ENCODE data around the gene DTD1. TPM values are rescaled to one million over a fixed set of nuclear protein-coding genes. Genes with fewer than 3 reads are reported as not detected.

DTD1 gene
- total RNA-seq, 1 donor from 2014 or later = 19.9 TPM

- H3K27me3 ChIP-seq = no peaks in the 10 kb centered on the region
- no peaks in the 10 kb centered on the region for H3K9me3 ChIP-seq
- H3K27ac ChIP-seq = no peak overlapping the region
- ATAC-seq (no peak), DNase-seq (no peak)
- H3K4me1 ChIP-seq = no peaks in the 10 kb centered on the region
- intact Hi-C loops (cut with DNase I) = no loop called here
- no peak overlapping the region for H3K4me3 ChIP-seq
- TF ChIP-seq CTCF (IDR thresholded peaks at IDR 0.05) = no peak
- H3K36me3 ChIP-seq = no peaks in the 10 kb centered on the region
These were observed 83.4 kb downstream of the DTD1 start for GRCh38 chr20:18671203-18671710.

- Histone ChIP-seq H3K36me3 (no peaks in the 10 kb centered on the region), H3K27ac (no peak overlapping the region), H3K9me3 (no peaks in the 10 kb centered on the region), H3K27me3 (no peaks in the 10 kb centered on the region), H3K4me1 (no peaks in the 10 kb centered on the region), H3K4me3 (no peak overlapping the region)
- ATAC-seq = no peak
- intact Hi-C loops (cut with DNase I) = no loop called here
- TF ChIP-seq CTCF (IDR thresholded peaks at IDR 0.05) = no peak
- DNase-seq = no peak
These were observed 85.0 kb downstream of the DTD1 start for GRCh38 chr20:18672834-18673233.

GRCh38 chr20:18676396-18676795 lies 88.5 kb downstream of the DTD1 start:
- no peaks in the 10 kb centered on the region for H3K4me1 ChIP-seq
- no peak overlapping the region for H3K27ac ChIP-seq
- ATAC-seq (no peak), DNase-seq (no peak)
- H3K36me3 ChIP-seq = no peaks in the 10 kb centered on the region
- intact Hi-C loops (cut with DNase I) = no loop called here
- no peaks in the 10 kb centered on the region for H3K9me3 ChIP-seq
- no peak overlapping the region for H3K4me3 ChIP-seq
- H3K27me3 ChIP-seq = no peaks in the 10 kb centered on the region
- no peak for TF ChIP-seq CTCF (IDR thresholded peaks at IDR 0.05)

- TF ChIP-seq CTCF (IDR thresholded peaks at IDR 0.05) = no peak
- no peaks in the 10 kb centered on the region for H3K9me3 ChIP-seq
- intact Hi-C loops (cut with DNase I) = no loop called here
- H3K4me1 ChIP-seq = no peaks in the 10 kb centered on the region
- H3K36me3 ChIP-seq = no peaks in the 10 kb centered on the region
- DNase-seq (no peak), ATAC-seq (no peak)
- H3K27ac ChIP-seq = no peak overlapping the region
- H3K4me3 ChIP-seq = no peak overlapping the region
- H3K27me3 ChIP-seq = no peaks in the 10 kb centered on the region
These were observed 89.3 kb downstream of the DTD1 start for GRCh38 chr20:18677126-18677525.

GRCh38 chr20:18678549-18679419 lies 90.9 kb downstream of the DTD1 start:
- no peak for ATAC-seq
- H3K9me3 ChIP-seq = no peaks in the 10 kb centered on the region
- no peak for TF ChIP-seq CTCF (IDR thresholded peaks at IDR 0.05)

More at GRCh38 chr20:18678549-18679419, 90.9 kb downstream of the DTD1 start:
- no peaks in the 10 kb centered on the region for H3K36me3 ChIP-seq
- H3K4me1 ChIP-seq = no peaks in the 10 kb centered on the region
- intact Hi-C loops (cut with DNase I) = no loop called here
- H3K27ac ChIP-seq = no peak overlapping the region
- no peak overlapping the region for H3K4me3 ChIP-seq
- no peak for DNase-seq
- no peaks in the 10 kb centered on the region for H3K27me3 ChIP-seq

Data from upper lobe of right lung (tissue), 1 donor.